K562 (cell line): ENCODE data around the gene ECM1. TPM values are rescaled to one million over a fixed set of nuclear protein-coding genes. Genes with fewer than 3 reads are reported as not detected.

Source experiments
- ELF1 ChIP-seq: fragments of 200-800 bp; sonication (Bioruptor generic); IDR thresholded peaks from 2 replicates; pipeline ENCODE4 v1.6.1; 2016; ENCODE audit warnings: missing genetic modification characterization, missing compliant biosample characterization
- ETV6 ChIP-seq, 3 experiments: fragments of 150-350 bp in 1 of 3; sonication (generic) in 1 of 3; formaldehyde crosslinking in 1 of 3; IDR thresholded peaks; 2 replicates each; pipeline versions ENCODE4 v1.6.1 to v1.8.0; 2014 to 2022; ENCODE audit warnings: borderline replicate concordance in 2 of 3, low read depth in 2 of 3, antibody characterized with exemption in 1 of 3, low read length in 1 of 3, mild to moderate bottlenecking in 1 of 3, missing genetic modification reagents in 1 of 3
- EZH2 ChIP-seq: IDR thresholded peaks from 2 replicates; pipeline ENCODE4 v1.6.1; 2012; ENCODE audit warnings: low read depth, mild to moderate bottlenecking, inconsistent platforms, low read length, borderline replicate concordance
- POLR3G ChIP-seq: IDR thresholded peaks from 2 replicates; pipeline ENCODE4 v1.6.1; 2011; ENCODE audit not compliant: insufficient read length, insufficient replicate concordance; ENCODE audit errors: extremely low read depth
- PTBP1 ChIP-seq: fragments of 200-400 bp; formaldehyde crosslinking; IDR thresholded peaks from 2 replicates; pipeline ENCODE4 v1.6.1; 2017; ENCODE audit warnings: low read depth, low read length
- STAG1 ChIP-seq: sonication (generic); formaldehyde crosslinking; IDR thresholded peaks from 2 replicates; pipeline ENCODE4 v1.5.0; 2020; ENCODE audit warnings: missing genetic modification reagents, borderline replicate concordance
- TRIM24 ChIP-seq, 2 experiments: fragments of 450-650 bp; IDR thresholded peaks; 2 replicates each; pipeline ENCODE4 v1.6.1; 2016
- ZC3H8 ChIP-seq: fragments of 450-650 bp; IDR thresholded peaks from 2 replicates; pipeline ENCODE4 v1.6.1; 2017
- ZFP1 ChIP-seq: fragments of 450-650 bp; formaldehyde crosslinking; IDR thresholded peaks from 2 replicates; pipeline ENCODE4 v1.4.0; 2020; ENCODE audit warnings: mild to moderate bottlenecking, mixed read lengths
- ZFP36 ChIP-seq: fragments of 150-350 bp; IDR thresholded peaks from 2 replicates; pipeline ENCODE4 v1.6.1; 2018; ENCODE audit warnings: low read length, low read depth; ENCODE audit not compliant: partially characterized antibody
- ZNF551 ChIP-seq: fragments of 250-450 bp; sonication (Bioruptor Pico); IDR thresholded peaks from 2 replicates; pipeline ENCODE4 v1.5.0; 2021; ENCODE audit warnings: mild to moderate bottlenecking, moderate library complexity
- polyA plus RNA-seq, 8 experiments: library from polyadenylated mRNA; depleted of rRNA in 4 of 8; stranded (reverse) in 5 of 8; unstranded in 3 of 8; fragments of >200 nt; fragmentation: Nextera tagmentation in 2 of 8; fragmentation: Illumina TruSeq in 1 of 8; extraction: Ambion mirVana in 2 of 8; extraction: Trizol in 1 of 8; gene quantifications; 2 replicates each; pipeline versions ENCODE4 v1.2.1 to v1.2.3, GENCODE V29; 2011 to 2014; ENCODE audit warnings: inconsistent platforms in 1 of 8, missing spikeins in 1 of 8
- total RNA-seq, 7 experiments: library from RNA; depleted of rRNA in 6 of 7; stranded (reverse); fragments of >200 nt in 6 of 7; fragmentation: Illumina TruSeq in 2 of 7; extraction: Trizol in 2 of 7; gene quantifications; 2 replicates each; pipeline versions ENCODE4 v1.2.1 to v1.2.3, GENCODE V29; 2011 to 2021; ENCODE audit warnings: low replicate concordance in 1 of 7
- TF ChIP-seq, protein P1 (sequence below): fragments of 250-450 bp; sonication (Bioruptor Pico); IDR thresholded peaks from 2 replicates; pipeline ENCODE4 v1.5.0; 2021
- TF ChIP-seq, protein P2 (sequence below): fragments of 450-650 bp; IDR thresholded peaks from one replicate; pipeline ENCODE4 v1.6.1; 2018; ENCODE audit warnings: mild to moderate bottlenecking, moderate library complexity; ENCODE audit not compliant: partially characterized antibody
- TF ChIP-seq, protein P3 (sequence below): sonication (generic); formaldehyde crosslinking; IDR thresholded peaks from 2 replicates; pipeline ENCODE4 v1.8.1; 2022; ENCODE audit warnings: missing genetic modification reagents
- TF ChIP-seq, protein P4 (sequence below): IDR thresholded peaks from 3 replicates; pipeline ENCODE4 v1.6.1; 2011; ENCODE audit warnings: borderline replicate concordance, mild to moderate bottlenecking, moderate library complexity; ENCODE audit not compliant: insufficient read length; ENCODE audit errors: extremely low read depth
- TF ChIP-seq, protein P5 (sequence below), 2 experiments: fragments of 450-650 bp; IDR thresholded peaks; 2 replicates each; pipeline ENCODE4 v1.6.1; 2018; ENCODE audit warnings: mild to moderate bottlenecking in 2 of 2, low read depth in 1 of 2; ENCODE audit not compliant: partially characterized antibody in 2 of 2

The ECM1 gene
- total and polyA plus RNA-seq, 9 of the 15 experiments (the other 6 are each of a cell fraction or from before 2014, with no cell fraction given) = 6.6 to 52.2 (median 12.8) TPM

DNA sequence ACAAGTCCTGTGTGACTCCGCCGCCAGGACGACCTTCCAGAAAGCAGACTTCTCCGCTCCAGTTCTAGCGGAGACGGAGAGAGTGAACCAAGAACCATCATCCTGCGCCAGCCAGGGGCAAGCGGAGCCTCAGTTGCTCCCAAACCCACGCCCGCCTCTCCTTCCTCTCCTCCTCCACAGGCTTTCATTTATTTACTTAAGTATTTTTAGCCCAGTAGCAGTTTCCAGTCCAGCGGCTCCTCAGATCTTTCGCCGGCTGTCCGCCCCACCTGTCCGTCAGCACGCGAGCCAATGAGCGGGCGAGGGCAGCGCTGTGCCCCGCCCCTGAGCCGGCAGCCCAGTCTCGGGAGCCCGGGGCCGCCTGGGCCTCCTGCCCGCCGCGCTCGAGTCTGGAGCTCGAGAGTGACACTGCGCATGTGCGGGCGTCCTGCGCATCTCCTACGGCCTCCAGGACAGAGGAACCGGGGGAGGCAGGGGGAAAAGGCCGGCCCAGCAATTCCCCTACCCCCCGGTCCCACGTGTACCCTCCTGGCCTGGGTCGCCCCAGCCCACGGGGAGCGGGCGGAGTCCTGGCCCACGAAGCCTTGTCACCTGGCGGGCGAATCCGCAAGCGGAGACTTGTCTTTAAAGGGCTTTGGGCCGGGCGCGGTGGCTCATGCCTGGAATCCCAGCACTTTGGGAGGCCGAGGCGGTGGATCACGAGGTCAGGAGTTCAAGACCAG, 7.6 kb downstream of the ECM1 start, which contains the start of gene FALEC (continued):
- TF ChIP-seq, protein P1, sequence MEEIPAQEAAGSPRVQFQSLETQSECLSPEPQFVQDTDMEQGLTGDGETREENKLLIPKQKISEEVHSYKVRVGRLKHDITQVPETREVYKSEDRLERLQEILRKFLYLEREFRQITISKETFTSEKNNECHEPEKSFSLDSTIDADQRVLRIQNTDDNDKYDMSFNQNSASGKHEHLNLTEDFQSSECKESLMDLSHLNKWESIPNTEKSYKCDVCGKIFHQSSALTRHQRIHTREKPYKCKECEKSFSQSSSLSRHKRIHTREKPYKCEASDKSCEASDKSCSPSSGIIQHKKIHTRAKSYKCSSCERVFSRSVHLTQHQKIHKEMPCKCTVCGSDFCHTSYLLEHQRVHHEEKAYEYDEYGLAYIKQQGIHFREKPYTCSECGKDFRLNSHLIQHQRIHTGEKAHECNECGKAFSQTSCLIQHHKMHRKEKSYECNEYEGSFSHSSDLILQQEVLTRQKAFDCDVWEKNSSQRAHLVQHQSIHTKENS = no peak
- TF ChIP-seq EZH2 (no peak), TRIM24 (IDR thresholded peaks at IDR 0.05) (no peak), ETV6 (IDR thresholded peaks at IDR 0.05; ENCODE audit: borderline replicate concordance in 1 of 2, low read depth in 2 of 2, low read length in 1 of 2) (no peak), ETV6 (CRISPR knock-in tag; IDR thresholded peaks at IDR 0.05; ENCODE audit: borderline replicate concordance) (no peak), POLR3G (no peak), ZC3H8 (no peak), ELF1 (tag) (no peak), ZFP1 (no peak), PTBP1 (no peak), STAG1 (CRISPR knock-in tag) (no peak), ZNF551 (CRISPR knock-in tag) (no peak), ZFP36 (no peak)
- TF ChIP-seq, protein P2, sequence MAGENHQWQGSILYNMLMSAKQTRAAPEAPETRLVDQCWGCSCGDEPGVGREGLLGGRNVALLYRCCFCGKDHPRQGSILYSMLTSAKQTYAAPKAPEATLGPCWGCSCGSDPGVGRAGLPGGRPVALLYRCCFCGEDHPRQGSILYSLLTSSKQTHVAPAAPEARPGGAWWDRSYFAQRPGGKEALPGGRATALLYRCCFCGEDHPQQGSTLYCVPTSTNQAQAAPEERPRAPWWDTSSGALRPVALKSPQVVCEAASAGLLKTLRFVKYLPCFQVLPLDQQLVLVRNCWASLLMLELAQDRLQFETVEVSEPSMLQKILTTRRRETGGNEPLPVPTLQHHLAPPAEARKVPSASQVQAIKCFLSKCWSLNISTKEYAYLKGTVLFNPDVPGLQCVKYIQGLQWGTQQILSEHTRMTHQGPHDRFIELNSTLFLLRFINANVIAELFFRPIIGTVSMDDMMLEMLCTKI = no peak
- TF ChIP-seq, protein P3, sequence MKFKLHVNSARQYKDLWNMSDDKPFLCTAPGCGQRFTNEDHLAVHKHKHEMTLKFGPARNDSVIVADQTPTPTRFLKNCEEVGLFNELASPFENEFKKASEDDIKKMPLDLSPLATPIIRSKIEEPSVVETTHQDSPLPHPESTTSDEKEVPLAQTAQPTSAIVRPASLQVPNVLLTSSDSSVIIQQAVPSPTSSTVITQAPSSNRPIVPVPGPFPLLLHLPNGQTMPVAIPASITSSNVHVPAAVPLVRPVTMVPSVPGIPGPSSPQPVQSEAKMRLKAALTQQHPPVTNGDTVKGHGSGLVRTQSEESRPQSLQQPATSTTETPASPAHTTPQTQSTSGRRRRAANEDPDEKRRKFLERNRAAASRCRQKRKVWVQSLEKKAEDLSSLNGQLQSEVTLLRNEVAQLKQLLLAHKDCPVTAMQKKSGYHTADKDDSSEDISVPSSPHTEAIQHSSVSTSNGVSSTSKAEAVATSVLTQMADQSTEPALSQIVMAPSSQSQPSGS (CRISPR knock-in tag) = no peak
- TF ChIP-seq, protein P4, sequence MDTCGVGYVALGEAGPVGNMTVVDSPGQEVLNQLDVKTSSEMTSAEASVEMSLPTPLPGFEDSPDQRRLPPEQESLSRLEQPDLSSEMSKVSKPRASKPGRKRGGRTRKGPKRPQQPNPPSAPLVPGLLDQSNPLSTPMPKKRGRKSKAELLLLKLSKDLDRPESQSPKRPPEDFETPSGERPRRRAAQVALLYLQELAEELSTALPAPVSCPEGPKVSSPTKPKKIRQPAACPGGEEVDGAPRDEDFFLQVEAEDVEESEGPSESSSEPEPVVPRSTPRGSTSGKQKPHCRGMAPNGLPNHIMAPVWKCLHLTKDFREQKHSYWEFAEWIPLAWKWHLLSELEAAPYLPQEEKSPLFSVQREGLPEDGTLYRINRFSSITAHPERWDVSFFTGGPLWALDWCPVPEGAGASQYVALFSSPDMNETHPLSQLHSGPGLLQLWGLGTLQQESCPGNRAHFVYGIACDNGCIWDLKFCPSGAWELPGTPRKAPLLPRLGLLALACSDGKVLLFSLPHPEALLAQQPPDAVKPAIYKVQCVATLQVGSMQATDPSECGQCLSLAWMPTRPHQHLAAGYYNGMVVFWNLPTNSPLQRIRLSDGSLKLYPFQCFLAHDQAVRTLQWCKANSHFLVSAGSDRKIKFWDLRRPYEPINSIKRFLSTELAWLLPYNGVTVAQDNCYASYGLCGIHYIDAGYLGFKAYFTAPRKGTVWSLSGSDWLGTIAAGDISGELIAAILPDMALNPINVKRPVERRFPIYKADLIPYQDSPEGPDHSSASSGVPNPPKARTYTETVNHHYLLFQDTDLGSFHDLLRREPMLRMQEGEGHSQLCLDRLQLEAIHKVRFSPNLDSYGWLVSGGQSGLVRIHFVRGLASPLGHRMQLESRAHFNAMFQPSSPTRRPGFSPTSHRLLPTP = no peak
- TF ChIP-seq, protein P5, sequence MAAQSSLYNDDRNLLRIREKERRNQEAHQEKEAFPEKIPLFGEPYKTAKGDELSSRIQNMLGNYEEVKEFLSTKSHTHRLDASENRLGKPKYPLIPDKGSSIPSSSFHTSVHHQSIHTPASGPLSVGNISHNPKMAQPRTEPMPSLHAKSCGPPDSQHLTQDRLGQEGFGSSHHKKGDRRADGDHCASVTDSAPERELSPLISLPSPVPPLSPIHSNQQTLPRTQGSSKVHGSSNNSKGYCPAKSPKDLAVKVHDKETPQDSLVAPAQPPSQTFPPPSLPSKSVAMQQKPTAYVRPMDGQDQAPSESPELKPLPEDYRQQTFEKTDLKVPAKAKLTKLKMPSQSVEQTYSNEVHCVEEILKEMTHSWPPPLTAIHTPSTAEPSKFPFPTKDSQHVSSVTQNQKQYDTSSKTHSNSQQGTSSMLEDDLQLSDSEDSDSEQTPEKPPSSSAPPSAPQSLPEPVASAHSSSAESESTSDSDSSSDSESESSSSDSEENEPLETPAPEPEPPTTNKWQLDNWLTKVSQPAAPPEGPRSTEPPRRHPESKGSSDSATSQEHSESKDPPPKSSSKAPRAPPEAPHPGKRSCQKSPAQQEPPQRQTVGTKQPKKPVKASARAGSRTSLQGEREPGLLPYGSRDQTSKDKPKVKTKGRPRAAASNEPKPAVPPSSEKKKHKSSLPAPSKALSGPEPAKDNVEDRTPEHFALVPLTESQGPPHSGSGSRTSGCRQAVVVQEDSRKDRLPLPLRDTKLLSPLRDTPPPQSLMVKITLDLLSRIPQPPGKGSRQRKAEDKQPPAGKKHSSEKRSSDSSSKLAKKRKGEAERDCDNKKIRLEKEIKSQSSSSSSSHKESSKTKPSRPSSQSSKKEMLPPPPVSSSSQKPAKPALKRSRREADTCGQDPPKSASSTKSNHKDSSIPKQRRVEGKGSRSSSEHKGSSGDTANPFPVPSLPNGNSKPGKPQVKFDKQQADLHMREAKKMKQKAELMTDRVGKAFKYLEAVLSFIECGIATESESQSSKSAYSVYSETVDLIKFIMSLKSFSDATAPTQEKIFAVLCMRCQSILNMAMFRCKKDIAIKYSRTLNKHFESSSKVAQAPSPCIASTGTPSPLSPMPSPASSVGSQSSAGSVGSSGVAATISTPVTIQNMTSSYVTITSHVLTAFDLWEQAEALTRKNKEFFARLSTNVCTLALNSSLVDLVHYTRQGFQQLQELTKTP (IDR thresholded peaks at IDR 0.05; ENCODE audit: low read depth in 1 of 2, partially characterized antibody in 2 of 2) = no peak
